GM19397 (cell line): ENCODE results near the gene PRDM8.
"Not testable (repeated sequence)": the region's sequence is repeated elsewhere in the genome, so short reads cannot be mapped to it uniquely, and the experiment has no call there.

Experiments
- ATAC-seq: cut with Tn5 transposase; IDR thresholded peaks from one replicate; pipeline ENCODE4 v1.9.1; 2021; ENCODE audit warnings: mild to moderate bottlenecking, moderate library complexity; ENCODE audit not compliant: unreplicated experiment

PRDM8 gene

DNA sequence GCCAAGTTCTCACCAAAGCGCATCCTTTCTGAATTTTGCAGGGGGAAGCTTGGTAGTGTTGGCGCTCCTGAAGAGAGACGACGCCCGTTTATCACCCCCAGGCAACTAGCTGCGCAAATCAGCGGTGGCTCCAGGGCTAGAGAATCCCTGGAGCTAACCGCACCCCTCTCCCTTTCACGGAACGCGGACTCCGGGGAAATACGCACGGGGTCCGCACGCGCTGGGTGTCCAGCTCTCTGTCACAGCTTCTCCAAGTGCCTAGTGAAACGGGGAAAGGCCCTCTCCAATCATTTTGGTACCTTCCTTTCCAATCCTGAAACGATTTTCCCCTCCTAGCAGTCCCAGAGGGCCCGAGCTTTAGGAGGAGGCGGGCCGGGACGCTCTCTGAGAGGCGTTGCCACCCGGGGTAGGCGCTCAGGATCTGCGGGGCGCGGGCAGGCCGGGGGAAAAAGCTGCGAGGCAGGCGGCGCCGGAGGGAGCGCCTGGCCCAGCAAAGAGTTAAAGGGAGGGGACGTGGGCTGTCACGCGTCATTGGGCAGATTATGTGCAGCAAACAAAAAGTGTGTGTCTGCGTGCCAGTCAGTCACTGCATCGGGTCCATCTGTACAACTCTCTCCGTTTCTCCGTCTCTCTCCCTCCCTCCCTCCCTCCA, at the start of gene PRDM8:
PRDM8 (plus strand) TSS at position 582 of the 652 bp plus-strand sequence. CDS start 2,578 bp downstream, outside the sequence.
- no peak for ATAC-seq

DNA sequence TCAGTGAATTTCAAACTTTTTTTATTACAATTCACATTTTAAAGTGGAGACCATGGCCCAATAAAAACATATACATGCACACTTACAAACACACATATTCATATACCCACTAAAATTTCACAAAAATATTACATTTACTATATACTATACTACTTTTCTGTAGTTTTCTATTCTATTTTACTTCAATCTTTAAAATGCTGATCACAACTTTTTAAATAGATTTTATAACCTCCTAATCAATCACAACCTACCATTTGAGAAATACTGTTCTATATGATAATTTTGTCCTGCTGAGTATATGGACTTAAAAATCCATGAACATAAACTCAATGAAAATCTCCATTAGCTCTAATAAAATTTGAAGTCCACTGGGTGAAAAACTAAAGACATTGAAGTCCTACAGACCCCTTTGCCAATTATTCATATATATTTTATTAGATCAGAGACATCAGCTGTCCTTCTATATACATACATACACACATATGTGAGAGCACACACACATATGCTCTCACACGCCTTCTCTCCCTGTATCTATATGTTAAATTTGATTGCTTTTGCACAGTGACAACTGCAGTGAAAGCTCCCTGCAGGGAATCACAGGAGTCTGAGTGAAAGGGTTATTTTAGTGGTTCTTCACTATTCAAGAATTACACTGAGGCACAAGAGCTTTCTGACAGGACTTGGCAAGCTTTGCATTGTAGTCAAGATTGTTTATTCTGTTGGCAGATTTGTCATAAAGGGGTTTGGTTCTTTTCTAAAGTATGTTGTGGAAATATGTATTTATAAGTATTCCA, 46.7 kb upstream of the PRDM8 start:
- ATAC-seq = no peak

DNA sequence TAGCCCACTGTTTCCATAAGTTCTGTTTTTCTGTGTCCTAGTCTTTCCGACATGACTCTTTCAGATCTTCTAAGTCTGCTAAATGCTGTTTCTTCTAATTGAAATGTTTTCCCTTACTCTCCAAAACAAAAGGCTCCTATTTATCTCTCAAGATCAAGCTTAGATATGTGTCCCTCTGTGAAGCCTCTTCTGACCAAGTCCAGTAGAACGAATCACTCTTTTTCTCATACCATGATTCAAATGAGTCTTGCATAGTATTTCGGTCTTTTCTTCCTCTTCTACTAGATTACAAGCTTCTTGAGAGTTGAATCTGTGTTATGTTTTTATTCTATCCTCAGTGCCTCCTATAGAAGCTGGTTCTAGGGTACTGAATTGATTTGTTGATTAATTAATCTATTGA, 45.3 kb upstream of the PRDM8 start:
- no peak for ATAC-seq

DNA sequence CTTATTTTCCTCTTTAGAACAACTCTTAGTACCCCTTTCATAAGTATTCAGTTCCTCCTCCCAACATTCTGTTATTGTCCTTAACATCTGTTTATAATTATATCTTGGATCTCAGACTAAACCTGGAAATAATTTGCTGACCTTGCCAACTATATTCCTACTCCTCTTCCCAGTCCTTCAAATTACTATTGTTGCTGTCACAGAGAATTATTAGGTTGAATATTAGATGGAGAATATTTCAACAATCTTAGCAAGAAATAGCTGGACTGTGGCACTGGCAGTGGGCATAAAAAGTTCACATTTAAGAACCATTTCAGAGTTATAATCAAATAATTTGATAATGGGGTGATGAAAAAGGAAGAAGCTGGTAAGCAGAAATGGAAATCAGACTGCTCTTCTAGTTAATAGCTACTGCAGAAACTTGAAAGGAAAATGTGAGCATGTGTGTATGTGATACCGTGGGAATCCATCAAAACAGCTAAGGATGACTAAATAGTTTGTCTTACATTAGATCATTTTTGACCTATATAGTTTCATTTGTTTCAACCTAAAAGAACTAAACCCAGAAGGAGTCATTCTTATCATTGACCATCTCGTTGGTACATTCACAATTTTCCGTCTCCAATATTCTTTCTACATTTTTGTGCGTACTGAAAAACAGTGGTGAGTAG, 43.3 kb upstream of the PRDM8 start:
- no peak for ATAC-seq

DNA sequence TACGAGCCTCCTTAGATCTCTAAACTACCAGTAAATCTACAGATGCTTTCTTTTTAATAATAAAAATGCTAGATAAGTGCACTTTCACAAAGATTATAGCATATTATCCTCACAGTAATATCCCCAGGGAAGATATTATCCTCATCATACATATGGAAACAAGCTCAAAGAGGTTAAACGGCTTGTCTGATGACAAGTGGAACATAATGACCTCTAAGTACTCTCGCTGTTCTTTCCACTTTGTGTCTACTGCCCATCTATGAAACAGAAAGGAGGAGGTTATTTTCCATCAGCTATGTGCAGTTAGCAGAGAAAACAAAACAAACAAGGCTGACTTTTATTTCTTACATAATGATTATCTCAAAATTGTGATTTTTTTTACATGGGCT, 42.8 kb upstream of the PRDM8 start:
- no peak for ATAC-seq

DNA sequence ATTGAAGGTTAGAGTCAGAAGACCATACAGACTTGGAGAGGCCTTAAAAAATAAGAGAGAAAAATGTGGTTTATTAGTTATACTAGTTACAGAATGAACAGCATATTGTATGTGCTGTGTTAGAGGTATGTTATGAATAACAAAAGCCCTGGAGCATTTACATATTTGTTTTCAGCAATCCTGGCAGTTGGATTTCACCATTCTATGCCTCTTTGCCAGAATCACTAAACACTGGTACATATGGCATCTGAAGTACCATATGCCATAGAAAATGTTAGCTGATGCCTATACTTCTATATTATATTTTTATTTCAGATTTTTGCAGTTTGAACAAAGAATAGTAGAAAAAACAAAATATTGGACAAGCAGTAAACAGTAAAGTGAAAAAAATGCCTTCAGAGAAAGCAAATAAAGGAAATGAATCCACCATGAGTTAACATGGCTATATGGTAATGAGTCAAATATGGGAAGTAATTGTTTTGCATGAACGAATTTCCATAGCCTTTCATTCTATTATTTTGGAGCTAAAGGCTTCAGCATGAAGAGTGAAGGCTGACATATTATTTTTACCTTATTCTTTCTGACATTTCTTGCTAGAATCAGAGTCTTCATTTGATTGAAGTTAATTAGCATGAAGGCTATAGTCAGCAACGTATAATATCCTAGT, 41.9 kb upstream of the PRDM8 start:
- no peak for ATAC-seq

DNA sequence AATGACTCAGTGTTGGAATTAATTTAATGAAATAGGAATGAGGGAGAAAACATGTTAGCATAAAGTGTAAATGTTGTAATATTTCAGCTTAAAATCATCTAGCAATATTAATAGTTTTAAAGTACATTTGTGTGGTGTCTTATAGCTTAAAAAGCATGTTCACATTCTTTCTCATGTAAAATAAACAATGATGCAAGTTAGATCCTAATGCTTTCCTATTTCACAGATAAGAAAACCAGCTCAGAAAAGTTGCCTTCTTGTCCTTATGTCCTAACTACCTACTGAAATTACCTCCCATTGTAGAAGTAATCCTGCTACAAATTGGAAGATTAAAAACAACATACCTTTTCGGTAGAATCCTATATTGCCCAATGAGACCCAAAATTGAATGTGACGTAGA, 40.9 kb upstream of the PRDM8 start:
- ATAC-seq = no peak

DNA sequence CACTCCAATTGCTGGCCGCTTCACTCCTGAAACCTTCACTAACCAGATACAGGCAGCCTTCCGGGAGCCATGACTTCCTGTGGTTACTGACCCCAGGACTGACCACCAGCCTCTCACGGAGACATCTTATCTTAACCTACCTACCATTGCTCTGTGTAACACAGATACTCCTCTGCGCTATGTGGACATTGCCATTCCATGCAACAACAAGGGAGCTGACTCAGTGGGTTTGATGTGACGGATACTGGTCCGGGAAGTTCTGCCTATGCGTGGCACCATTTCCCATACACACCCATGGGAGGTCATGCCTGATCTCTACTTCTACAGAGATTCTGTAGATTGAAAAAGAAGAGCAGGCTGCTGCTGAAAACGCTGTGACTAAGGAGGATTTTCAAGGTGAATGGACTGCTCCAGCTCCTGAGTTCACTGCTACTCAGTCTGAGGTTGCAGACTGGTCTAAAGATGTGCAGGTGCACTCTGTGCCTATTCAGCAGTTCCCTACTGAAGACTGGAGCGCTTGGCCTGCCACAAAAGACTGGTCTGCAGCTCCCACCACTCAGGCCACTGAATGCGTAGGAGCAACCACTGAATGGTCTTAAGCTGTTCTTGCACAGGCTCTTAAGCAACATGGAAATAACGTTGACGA, 35.8 kb upstream of the PRDM8 start:
- ATAC-seq = no peak

DNA sequence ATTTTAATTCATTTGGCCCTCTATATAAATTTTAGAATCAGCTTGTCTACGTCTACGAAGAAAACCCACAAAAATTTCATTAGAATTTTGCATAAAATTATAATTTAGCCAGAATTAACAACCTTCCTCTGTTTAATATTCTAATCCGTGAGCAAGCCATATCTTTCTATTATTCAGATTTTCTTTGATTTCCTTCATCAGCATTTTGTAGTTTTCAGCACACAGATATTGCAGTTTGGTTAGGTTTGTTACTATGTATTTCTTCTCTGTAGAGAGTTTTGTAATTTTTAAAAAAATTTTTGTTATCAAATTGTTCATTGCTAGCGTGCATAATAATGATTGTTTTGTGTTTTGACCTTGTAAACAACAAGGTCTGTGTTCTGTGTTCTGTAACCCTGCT, 34.9 kb upstream of the PRDM8 start:
- no peak for ATAC-seq

DNA sequence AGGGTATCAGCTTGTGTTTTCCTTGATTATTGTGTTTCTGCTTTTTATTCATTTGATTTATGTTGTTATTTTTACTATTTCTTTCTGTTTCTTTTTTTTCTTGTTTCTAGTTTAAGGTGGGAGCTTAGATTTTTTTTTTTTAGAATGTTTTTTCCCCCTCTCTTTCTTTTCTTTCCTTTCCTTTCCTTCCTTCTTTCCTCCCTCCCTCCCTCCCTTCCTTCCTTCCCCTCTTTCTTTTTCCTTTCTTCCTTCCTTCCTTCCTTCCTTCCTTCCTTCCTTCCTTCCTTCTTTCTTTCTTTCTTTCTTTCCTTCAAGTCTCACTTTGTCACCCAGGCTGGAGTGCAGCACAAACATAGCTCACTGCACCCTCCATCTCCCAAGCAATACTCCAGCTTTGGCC, 31.4 kb upstream of the PRDM8 start:
- ATAC-seq = no peak

DNA sequence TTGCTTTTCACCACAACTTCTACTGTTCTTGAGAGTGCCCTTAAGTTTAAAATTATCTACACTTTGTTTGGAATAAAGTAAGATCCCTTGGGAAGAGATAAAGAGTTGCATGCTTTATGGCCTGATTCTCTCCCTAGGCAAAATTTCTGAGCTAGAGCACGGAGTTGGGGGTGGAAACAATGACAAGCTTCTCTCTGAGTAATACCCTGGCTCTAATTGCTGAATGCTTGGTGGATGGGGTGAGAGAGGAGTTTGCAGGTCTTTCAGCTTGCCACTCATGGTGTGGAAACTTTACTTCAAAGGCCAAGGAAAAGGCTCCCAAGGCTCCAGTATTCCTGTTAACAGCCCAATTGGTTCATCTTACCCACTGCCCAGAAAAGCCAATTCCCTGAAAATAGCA, 26.1 kb upstream of the PRDM8 start:
- ATAC-seq = no peak

DNA sequence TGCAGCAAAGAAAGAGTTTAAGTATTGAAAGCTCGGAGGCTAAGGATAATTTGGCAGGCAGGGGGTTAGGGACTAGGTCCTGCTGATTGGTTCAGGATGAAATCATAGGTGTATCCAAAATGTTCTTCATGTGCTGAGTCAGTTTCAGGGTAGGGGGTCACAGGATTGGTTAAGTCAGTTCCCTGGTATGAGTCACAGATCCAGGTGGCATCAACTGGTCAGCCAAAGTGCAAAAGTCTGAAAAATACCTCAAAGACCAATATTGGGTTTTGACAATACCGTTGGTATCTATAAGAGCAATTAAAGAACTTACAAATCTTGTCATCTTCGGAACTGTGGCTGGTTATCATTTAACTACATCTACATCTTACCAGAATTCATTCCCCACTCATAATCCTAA, 25.6 kb upstream of the PRDM8 start:
- ATAC-seq = no peak

DNA sequence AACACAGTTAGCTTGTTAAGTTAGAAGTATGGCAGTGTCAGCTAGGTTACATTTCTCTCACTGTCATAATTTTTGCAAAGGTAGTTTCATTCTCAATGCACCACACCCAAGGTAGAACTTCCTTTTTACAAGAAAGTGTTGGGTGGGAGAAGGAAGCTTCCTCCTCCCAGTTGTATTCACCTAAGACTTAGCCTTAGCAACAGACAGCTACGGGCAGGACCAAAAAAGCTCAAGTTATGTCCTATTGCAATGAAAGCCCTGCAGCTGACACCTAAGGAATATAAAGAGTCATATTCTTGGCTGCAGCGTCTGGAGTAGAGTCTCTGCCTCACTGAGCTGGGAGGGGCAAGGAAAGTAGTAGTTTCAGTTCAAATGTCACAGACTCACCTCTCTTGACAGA, 25.1 kb upstream of the PRDM8 start:
- ATAC-seq = peak; percentile 51

DNA sequence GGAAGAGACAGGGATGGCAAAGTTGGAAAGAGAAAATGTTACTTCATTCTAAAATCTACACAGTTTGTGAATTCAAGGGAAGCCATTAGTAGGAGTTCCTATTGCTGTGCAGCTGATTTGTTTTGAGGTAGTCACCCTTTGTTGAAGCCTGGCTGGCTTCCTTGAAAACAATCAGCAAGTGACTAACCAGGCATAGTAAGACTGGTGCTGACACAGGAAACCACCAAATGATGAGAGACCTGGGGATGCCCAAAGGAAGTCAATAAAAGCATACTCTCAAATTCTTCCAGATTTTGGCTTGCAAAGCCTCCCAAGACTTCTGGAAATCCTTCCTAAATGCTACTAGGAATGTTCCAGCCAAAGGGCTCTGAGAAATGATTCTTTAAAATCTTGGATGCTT, 23.9 kb upstream of the PRDM8 start:
- peak; percentile 91 for ATAC-seq

DNA sequence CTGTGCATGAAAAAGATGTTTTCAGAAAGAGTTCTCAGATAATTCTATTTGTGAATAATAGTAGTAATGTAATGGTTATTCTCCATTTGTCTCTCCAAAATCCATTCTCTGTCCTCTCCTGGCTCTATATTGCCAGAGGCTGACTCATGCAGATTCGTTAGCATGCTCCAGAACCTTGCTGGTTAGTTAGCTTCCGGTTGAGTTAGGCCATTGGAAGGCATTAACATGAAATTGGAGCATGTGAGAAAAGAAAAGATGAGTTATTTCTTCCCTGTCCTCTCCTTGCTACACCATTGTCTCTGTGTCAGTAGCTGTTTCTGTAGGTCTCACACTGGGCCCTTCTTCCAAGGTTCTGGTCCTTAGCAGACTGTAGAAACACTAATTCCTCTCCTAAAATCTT, 23.5 kb upstream of the PRDM8 start:
- no peak for ATAC-seq

DNA sequence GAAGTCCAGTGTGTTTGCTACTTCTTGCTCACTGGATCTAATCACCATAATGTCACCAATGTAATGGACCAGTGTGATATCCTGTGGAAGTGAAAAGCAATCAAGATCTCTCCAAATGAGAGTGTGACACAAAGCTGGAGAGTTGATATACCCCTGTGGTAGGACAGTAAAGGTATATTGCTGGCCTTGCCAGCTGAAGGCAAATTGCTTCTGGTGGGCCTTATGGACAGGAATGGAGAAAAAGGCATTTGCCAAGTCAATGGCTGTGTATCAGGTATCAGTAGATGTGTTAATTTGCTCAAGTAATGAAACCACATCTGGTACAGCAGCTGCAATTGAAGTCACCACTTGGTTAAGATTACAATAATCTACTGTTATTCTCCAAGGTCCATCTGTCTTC, 19.5 kb upstream of the PRDM8 start:
- ATAC-seq = not testable (repeated sequence)

DNA sequence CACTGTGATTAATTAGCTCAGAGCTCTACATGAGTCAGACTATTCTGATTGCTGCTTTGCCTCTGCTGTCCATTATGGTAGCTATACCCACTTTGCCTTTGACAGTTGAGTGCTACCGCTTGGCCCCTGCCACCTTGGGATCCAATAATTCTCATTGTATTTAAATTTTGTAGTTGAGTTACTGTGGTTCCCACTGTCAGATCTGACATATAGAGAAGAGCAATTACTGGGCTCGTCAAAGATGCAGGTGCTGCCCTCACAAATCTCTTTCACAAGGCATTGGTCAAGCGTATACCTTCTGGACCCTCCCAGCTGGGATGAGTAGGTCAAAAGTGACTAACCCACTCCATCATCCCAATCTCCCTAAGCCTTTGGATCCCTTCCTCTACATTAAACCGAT, 18.3 kb upstream of the PRDM8 start:
- ATAC-seq = no peak

DNA sequence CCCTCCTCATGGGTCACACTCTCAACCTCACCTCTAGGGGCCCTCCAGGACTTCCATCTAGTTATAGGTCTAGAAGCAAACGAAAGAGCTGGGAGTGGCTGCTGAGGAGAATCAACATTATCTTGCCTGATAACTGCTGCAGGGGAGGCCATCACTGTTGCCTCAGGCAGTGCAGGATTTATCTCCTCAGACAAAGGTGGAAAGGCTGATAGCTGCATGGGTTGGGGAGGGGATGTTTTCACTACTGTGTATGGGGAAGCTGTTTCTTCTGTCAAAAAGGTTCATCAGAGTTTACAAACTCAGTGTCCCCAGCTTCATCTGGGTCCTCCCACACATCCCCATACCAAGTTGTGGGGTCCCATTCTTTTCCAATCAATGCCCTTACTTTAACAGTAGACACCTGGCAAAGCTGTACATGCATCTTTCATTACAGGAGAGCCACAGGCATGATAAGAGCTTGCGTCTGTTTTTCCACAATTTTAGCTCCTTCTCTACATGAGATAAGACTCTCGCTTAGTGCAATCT, 17.6 kb upstream of the PRDM8 start:
- ATAC-seq = no peak

DNA sequence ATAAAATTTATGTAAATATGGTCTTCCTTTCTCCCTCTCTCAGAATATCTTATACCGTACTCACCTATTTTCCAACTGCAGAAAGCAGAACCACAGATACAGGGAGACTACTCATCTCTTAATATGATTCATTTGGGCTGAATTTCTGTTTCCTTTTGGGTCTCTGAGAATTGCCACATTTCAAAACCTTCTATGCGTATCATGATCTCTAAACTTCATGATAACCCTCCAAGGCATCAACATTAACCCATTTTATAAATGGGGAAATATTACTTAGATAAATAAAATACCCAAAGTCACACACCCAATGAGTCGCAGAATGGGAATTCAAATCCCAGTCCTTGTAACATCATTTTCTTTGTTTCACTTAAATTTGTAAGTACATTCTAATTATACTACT, 16.6 kb upstream of the PRDM8 start:
- no peak for ATAC-seq

DNA sequence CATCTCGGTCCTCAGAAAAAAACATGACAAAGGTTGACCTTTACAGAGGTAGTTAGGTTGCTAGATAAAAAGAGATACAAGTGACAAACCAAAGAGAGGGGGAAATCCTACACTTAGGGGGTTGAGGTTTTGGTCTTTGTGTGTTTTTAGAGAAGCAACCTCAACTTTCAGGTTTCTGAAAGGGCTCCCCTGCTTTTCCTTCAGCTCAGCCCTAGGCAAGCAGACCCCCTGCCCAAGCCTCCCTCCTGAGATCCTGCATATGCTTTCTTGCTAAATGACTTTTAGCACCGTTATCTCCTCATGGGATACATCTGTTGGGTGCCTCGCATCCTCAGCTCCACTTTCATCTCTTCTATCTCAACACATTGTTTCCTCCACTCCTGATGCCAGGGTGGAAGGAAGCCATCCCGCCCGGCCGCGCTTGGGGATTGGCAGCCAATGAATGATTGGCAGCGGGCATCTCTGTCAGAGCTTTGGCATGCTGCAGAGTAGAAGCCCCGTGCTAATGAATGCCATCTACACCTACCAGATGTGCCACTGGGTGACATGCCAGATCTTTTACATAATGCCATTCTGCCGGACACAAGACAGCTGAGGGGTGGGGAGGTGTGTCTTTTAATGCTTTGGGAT, 15.0 kb upstream of the PRDM8 start:
- ATAC-seq = no peak
